B cell (primary cell): ENCODE data around the gene JARID2. TPM values are rescaled to one million over a fixed set of nuclear protein-coding genes. Genes with fewer than 3 reads are reported as not detected.

Experiments used
- ATAC-seq: fragments of 200-7000 bp; cut with Tn5 transposase; one replicate; pipeline ENCODE4 v1.10.0; 2021; ENCODE audit warnings: low read depth, mild to moderate bottlenecking, moderate number of reproducible peaks, moderate library complexity
- CTCF ChIA-PET: fragments of 350-600 bp; sonication (Branson Sonifier 250); formaldehyde crosslinking; loops from one replicate; lab custom pipeline; 2021; ENCODE audit warnings: antibody characterized with exemption, inconsistent platforms; lab: Charles Lee
- POLR2A ChIA-PET: fragments of 350-600 bp; sonication (Branson Sonifier 250); formaldehyde crosslinking; loops from one replicate; lab custom pipeline; 2021; ENCODE audit warnings: antibody characterized with exemption; lab: Charles Lee
- DNase-seq: peaks from one replicate; pipeline ENCODE4 v3.0.0; 2013
- H2AFZ ChIP-seq: 2 replicates; pipeline ENCODE4 v1.6.1; 2012; ENCODE audit warnings: mild to moderate bottlenecking, low read depth, low read length; ENCODE audit not compliant: insufficient read depth, poor library complexity, severe bottlenecking
- H3K27ac ChIP-seq, 2 donors: 1 replicate in 1 of 2; 2 replicates in 1 of 2; pipeline ENCODE4 v1.5.1; 2012 to 2013; ENCODE audit warnings: low read length in 2 of 2, mild to moderate bottlenecking in 2 of 2, moderate library complexity in 1 of 2
- H3K27me3 ChIP-seq, 4 experiments: fragments of 200-600 bp in 1 of 4; sonication (generic) in 1 of 4; replicated peaks in 1 of 4; 1 replicate in 2 of 4; 2 replicates in 2 of 4; pipeline versions ENCODE4 v1.6.1 to v1.7.0; 2013 to 2016; ENCODE audit warnings: low read length in 3 of 4, mild to moderate bottlenecking in 2 of 4, mixed read lengths in 1 of 4, moderate library complexity in 1 of 4; ENCODE audit not compliant: insufficient read depth in 4 of 4, control insufficient read depth in 3 of 4; ENCODE audit errors: control extremely low read depth in 1 of 4
- H3K36me3 ChIP-seq, 2 experiments: replicated peaks in 1 of 2; 1 replicate in 1 of 2; 2 replicates in 1 of 2; pipeline versions ENCODE4 v1.6.1 to v1.7.1; 2013; ENCODE audit warnings: low read length in 1 of 2; ENCODE audit not compliant: insufficient read depth in 2 of 2, control insufficient read depth in 1 of 2; ENCODE audit errors: control extremely low read depth in 1 of 2, extremely low read depth in 1 of 2
- H3K4me1 ChIP-seq, 2 donors: fragments of 200-600 bp in 1 of 2; sonication (generic) in 1 of 2; 1 replicate in 1 of 2; 2 replicates in 1 of 2; pipeline versions ENCODE4 v1.5.1 to v1.6.1; 2013 to 2017; ENCODE audit warnings: low read length in 2 of 2; ENCODE audit not compliant: control insufficient read depth in 2 of 2, insufficient read depth in 2 of 2
- H3K4me2 ChIP-seq: replicated peaks from 2 replicates; pipeline ENCODE3; 2012; ENCODE audit warnings: mild to moderate bottlenecking, low read depth, low read length; ENCODE audit not compliant: poor library complexity, severe bottlenecking
- H3K4me3 ChIP-seq, 5 experiments: fragments of 200-600 bp in 1 of 5; sonication (generic) in 1 of 5; 1 replicate in 3 of 5; 2 replicates in 2 of 5; pipeline versions ENCODE4 v1.5.1 to v1.7.0; 2011 to 2016; ENCODE audit warnings: low read length in 4 of 5, mild to moderate bottlenecking in 4 of 5, low read depth in 2 of 5, control low read depth in 1 of 5, moderate library complexity in 1 of 5; ENCODE audit not compliant: insufficient read depth in 1 of 5; ENCODE audit errors: control extremely low read depth in 1 of 5, extremely low read depth in 1 of 5
- H3K79me2 ChIP-seq: fragments of 200-600 bp; sonication (generic); one replicate; pipeline ENCODE4 v1.6.0; 2016; ENCODE audit warnings: low read length; ENCODE audit not compliant: control insufficient read depth, insufficient read depth
- H3K9ac ChIP-seq: fragments of 200-600 bp; sonication (generic); 2 replicates; pipeline ENCODE4 v1.6.1; 2017; ENCODE audit warnings: mild to moderate bottlenecking, low read length, moderate library complexity
- H3K9me3 ChIP-seq, 3 donors: one replicate each; pipeline versions ENCODE4 v1.6.1 to v1.7.1; 2013; ENCODE audit warnings: low read length in 2 of 3; ENCODE audit not compliant: control insufficient read depth in 2 of 3, insufficient read depth in 1 of 3; ENCODE audit errors: control extremely low read depth in 1 of 3
- H4K20me1 ChIP-seq: 2 replicates; pipeline ENCODE4 v1.6.0; 2012; ENCODE audit warnings: mild to moderate bottlenecking, low read length; ENCODE audit not compliant: insufficient read depth, control insufficient read depth, poor library complexity, severe bottlenecking
- H3K27ac Mint-ChIP-seq: one replicate; pipeline ENCODE4 v1.8.0; 2021; ENCODE audit warnings: mixed read lengths
- H3K27me3 Mint-ChIP-seq: one replicate; pipeline ENCODE4 v1.8.0; 2021; ENCODE audit warnings: mixed read lengths
- H3K4me1 Mint-ChIP-seq: one replicate; pipeline ENCODE4 v1.8.0; 2021; ENCODE audit warnings: mixed read lengths
- H3K4me3 Mint-ChIP-seq: one replicate; pipeline ENCODE4 v1.8.0; 2021; ENCODE audit warnings: mixed read lengths
- H3K9me3 Mint-ChIP-seq: one replicate; pipeline ENCODE4 v1.8.0; 2022; ENCODE audit warnings: mixed read lengths; ENCODE audit not compliant: insufficient read depth
- CTCF ChIP-seq: fragments of 200-600 bp; IDR thresholded peaks from one replicate; pipeline ENCODE4 v1.8.0; 2022; ENCODE audit warnings: antibody characterized with exemption, mild to moderate bottlenecking
- EZH2 ChIP-seq: IDR thresholded peaks from 2 replicates; pipeline ENCODE4 v1.6.1; 2012; ENCODE audit warnings: borderline replicate concordance, low read depth, mild to moderate bottlenecking, moderate library complexity, low read length; ENCODE audit not compliant: insufficient read depth, poor library complexity, severe bottlenecking
- WGBS: methylation state at CpG from one replicate; pipeline ENCODE4 v1.1.5; 2013; ENCODE audit warnings: missing lambda C conversion rate; ENCODE audit not compliant: insufficient coverage; 5-methylcytosine and 5-hydroxymethylcytosine counted together
- intact Hi-C: fragments of 100-400 bp; cut with micrococcal nuclease; formaldehyde crosslinking; loops from one replicate; pipeline ENCODE4 v1.10.0; 2022
- polyA plus RNA-seq: library from polyadenylated mRNA; depleted of rRNA; stranded (reverse); fragments of >200 nt; gene quantifications from 2 replicates; pipeline ENCODE4 v1.2.3, GENCODE V29; 2012
- total RNA-seq, 2 donors: library from RNA; stranded (reverse); fragments of 120-200 nt in 1 of 2; gene quantifications; 1 replicate in 1 of 2; 2 replicates in 1 of 2; pipeline versions ENCODE4 v1.2.3 to v1.2.4, GENCODE V29; 2013 to 2022

The JARID2 gene
- total and polyA plus RNA-seq, 2 donors (not counting 1 experiment from before 2014, with no cell fraction given): 11.0 to 58.1 TPM

DNA sequence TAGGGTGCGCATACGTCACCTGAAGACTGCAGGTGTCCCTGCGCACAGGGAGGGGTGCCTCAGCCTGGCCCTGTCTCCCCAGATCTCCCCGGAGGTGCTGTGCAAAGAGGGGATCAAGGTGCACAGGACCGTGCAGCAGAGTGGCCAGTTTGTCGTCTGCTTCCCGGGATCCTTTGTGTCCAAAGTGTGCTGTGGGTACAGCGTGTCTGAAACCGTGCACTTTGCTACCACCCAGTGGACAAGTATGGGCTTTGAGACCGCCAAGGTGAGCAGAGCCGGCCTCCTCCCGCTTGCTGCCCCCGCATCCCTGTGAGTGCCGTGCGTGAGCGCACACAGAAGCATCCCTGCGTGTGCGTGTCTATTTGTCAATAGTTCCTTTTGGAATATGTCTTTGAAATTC lies 266.3 kb downstream of the JARID2 start:
- ChIA-PET CTCF (no interaction called here), POLR2A (no interaction called here)
- Mint-ChIP-seq H3K4me3 (no peak overlapping the region), H3K27me3 (no peaks in the 10 kb centered on the region), H3K9me3 (no peaks in the 10 kb centered on the region), H3K27ac (no peak overlapping the region), H3K4me1 (no peaks in the 10 kb centered on the region)
- DNase-seq: no peak
- intact Hi-C loops: no loop called here
- no peak overlapping the region for H3K9ac ChIP-seq
- peaks cover 7% of the 10 kb centered on the region for H4K20me1 ChIP-seq
- H3K27me3 ChIP-seq: no peaks in the 10 kb centered on the region
- no peak for ATAC-seq
- WGBS: 97% methylated on average over 15 of the region's 18 CpGs
- no peak overlapping the region for H2AFZ ChIP-seq
- no peak overlapping the region for H3K4me2 ChIP-seq
- H3K9me3 ChIP-seq: no peaks in the 10 kb centered on the region
- TF ChIP-seq EZH2 (no peak), CTCF (no peak)
- peaks cover 23% of the 10 kb centered on the region for H3K79me2 ChIP-seq
- H3K4me1 ChIP-seq: no peaks in the 10 kb centered on the region
- no peak overlapping the region for H3K4me3 ChIP-seq
- H3K36me3 ChIP-seq: peaks cover 4 to 98% of the 10 kb centered on the region in 2 experiments
- no peak overlapping the region for H3K27ac ChIP-seq

GRCh38 chr6:15512721-15513120 lies 266.9 kb downstream of the JARID2 start:
- no peaks in the 10 kb centered on the region for H3K4me1 Mint-ChIP-seq

More at GRCh38 chr6:15512721-15513120, 266.9 kb downstream of the JARID2 start:
- ChIA-PET CTCF (no interaction called here), POLR2A (no interaction called here)
- TF ChIP-seq EZH2: no peak
- TF ChIP-seq CTCF: no peak
- ATAC-seq: no peak
- whole genome bisulfite sequencing: 93% methylated on average over 7 of the region's 9 CpGs
- H3K27me3 ChIP-seq: no peaks in the 10 kb centered on the region
- no peak overlapping the region for H3K4me3 ChIP-seq
- H3K9ac ChIP-seq: no peak overlapping the region
- Mint-ChIP-seq H3K27me3 (no peaks in the 10 kb centered on the region), H3K27ac (no peak overlapping the region), H3K9me3 (no peaks in the 10 kb centered on the region), H3K4me3 (no peak overlapping the region)
- intact Hi-C loops: no loop called here
- H3K4me1 ChIP-seq: no peaks in the 10 kb centered on the region
- H3K9me3 ChIP-seq: no peaks in the 10 kb centered on the region
- H3K4me2 ChIP-seq: no peak overlapping the region
- no peak for DNase-seq
- no peak overlapping the region for H2AFZ ChIP-seq
- peaks cover 4 to 98% of the 10 kb centered on the region in 2 experiments for H3K36me3 ChIP-seq
- peaks cover 18% of the 10 kb centered on the region for H3K79me2 ChIP-seq
- peaks cover 7% of the 10 kb centered on the region for H4K20me1 ChIP-seq
- no peak overlapping the region for H3K27ac ChIP-seq
